Neuronal stem cell (in vitro differentiated cells): ENCODE results near the gene PRIMA1.

Source experiments
- DNase-seq: peaks from one replicate; pipeline ENCODE4 v3.0.0-alpha.2; 2013; ENCODE audit warnings: low spot score
- H2AFZ ChIP-seq: one replicate; pipeline ENCODE4 v1.6.1; 2013; ENCODE audit warnings: mild to moderate bottlenecking, low read length, inconsistent platforms
- H2AK5ac ChIP-seq: 2 replicates; pipeline ENCODE4 v1.6.1; 2013; ENCODE audit warnings: low read depth, mild to moderate bottlenecking, inconsistent platforms, low read length, moderate library complexity, mixed read lengths
- H2BK120ac ChIP-seq: 2 replicates; pipeline ENCODE4 v1.6.1; 2013; ENCODE audit warnings: low read depth, mild to moderate bottlenecking, inconsistent platforms, low read length, moderate library complexity, mixed read lengths
- H2BK12ac ChIP-seq: one replicate; pipeline ENCODE4 v1.6.1; 2013; ENCODE audit warnings: low read length, inconsistent platforms
- H2BK15ac ChIP-seq: 2 replicates; pipeline ENCODE4 v1.6.1; 2013; ENCODE audit warnings: mild to moderate bottlenecking, low read length, inconsistent platforms, mixed read lengths
- H2BK5ac ChIP-seq: one replicate; pipeline ENCODE4 v1.6.1; 2013; ENCODE audit warnings: inconsistent platforms, mild to moderate bottlenecking, low read length, moderate library complexity
- H3K14ac ChIP-seq: one replicate; pipeline ENCODE4 v1.6.1; 2013; ENCODE audit warnings: low read length, inconsistent platforms
- H3K18ac ChIP-seq: 2 replicates; pipeline ENCODE4 v1.6.1; 2013; ENCODE audit warnings: low read length, inconsistent platforms
- H3K23ac ChIP-seq: 2 replicates; pipeline ENCODE4 v1.6.1; 2013; ENCODE audit warnings: low read depth, mild to moderate bottlenecking, mixed read lengths, low read length, inconsistent platforms; ENCODE audit not compliant: poor library complexity
- H3K27ac ChIP-seq: replicated peaks from 3 replicates; pipeline ENCODE4 v1.5.1; 2013; ENCODE audit warnings: low read length, inconsistent platforms
- H3K27me3 ChIP-seq, 3 experiments: 2 replicates each; pipeline ENCODE4 v1.6.1; 2013; ENCODE audit warnings: low read length in 3 of 3, mild to moderate bottlenecking in 2 of 3, inconsistent platforms in 1 of 3, low read depth in 1 of 3, mixed read lengths in 1 of 3, moderate library complexity in 1 of 3; ENCODE audit not compliant: control insufficient read depth in 3 of 3, insufficient read depth in 3 of 3
- H3K36me3 ChIP-seq, 2 donors: replicated peaks in 1 of 2; 2 replicates each; pipeline ENCODE4 v1.6.1; 2013; ENCODE audit warnings: low read length in 2 of 2; ENCODE audit not compliant: control insufficient read depth in 2 of 2, insufficient read depth in 2 of 2
- H3K4ac ChIP-seq: 2 replicates; pipeline ENCODE4 v1.6.1; 2013; ENCODE audit warnings: inconsistent platforms, mild to moderate bottlenecking, low read length, moderate library complexity
- H3K4me1 ChIP-seq, 2 donors: 1 replicate in 1 of 2; 2 replicates in 1 of 2; pipeline ENCODE4 v1.6.1; 2013; ENCODE audit warnings: low read length in 2 of 2, low read depth in 1 of 2; ENCODE audit not compliant: control insufficient read depth in 2 of 2, insufficient read depth in 1 of 2
- H3K4me2 ChIP-seq: one replicate; pipeline ENCODE4 v1.6.1; 2013; ENCODE audit warnings: mild to moderate bottlenecking, low read length, inconsistent platforms; ENCODE audit not compliant: insufficient read depth, poor library complexity, severe bottlenecking
- H3K4me3 ChIP-seq, 2 donors: 2 replicates each; pipeline ENCODE4 v1.5.1; 2013; ENCODE audit warnings: low read length in 2 of 2, mild to moderate bottlenecking in 2 of 2, inconsistent platforms in 1 of 2, moderate library complexity in 1 of 2
- H3K79me1 ChIP-seq: one replicate; pipeline ENCODE4 v1.6.1; 2013; ENCODE audit warnings: low read depth, mild to moderate bottlenecking, inconsistent platforms, low read length, moderate library complexity
- H3K9ac ChIP-seq: one replicate; pipeline ENCODE4 v1.6.1; 2013; ENCODE audit warnings: mild to moderate bottlenecking, low read depth, low read length, inconsistent platforms; ENCODE audit not compliant: poor library complexity
- H3K9me3 ChIP-seq, 2 donors: replicated peaks in 1 of 2; 2 replicates each; pipeline versions ENCODE3 to v1.6.1; 2013; ENCODE audit warnings: low read length in 2 of 2, mild to moderate bottlenecking in 2 of 2, inconsistent platforms in 1 of 2, low read depth in 1 of 2, mixed read lengths in 1 of 2, moderate library complexity in 1 of 2; ENCODE audit not compliant: control insufficient read depth in 2 of 2, insufficient read depth in 1 of 2
- H4K8ac ChIP-seq: one replicate; pipeline ENCODE4 v1.6.1; 2013; ENCODE audit warnings: low read depth, mild to moderate bottlenecking, inconsistent platforms, low read length, moderate library complexity
- H4K91ac ChIP-seq: one replicate; pipeline ENCODE4 v1.6.1; 2013; ENCODE audit warnings: low read length, low read depth, mild to moderate bottlenecking, inconsistent platforms; ENCODE audit not compliant: poor library complexity
- WGBS, 2 donors: extraction: QIAGEN DNeasy Blood & Tissue Kit; methylation state at CpG; one replicate each; pipeline ENCODE4 v1.1.7; 2013; ENCODE audit warnings: missing lambda C conversion rate in 2 of 2, mixed read lengths in 1 of 2; ENCODE audit not compliant: insufficient read length in 2 of 2, insufficient replicate concordance in 1 of 2; ENCODE audit errors: extremely low coverage in 2 of 2; 5-methylcytosine and 5-hydroxymethylcytosine counted together

Gene PRIMA1

DNA sequence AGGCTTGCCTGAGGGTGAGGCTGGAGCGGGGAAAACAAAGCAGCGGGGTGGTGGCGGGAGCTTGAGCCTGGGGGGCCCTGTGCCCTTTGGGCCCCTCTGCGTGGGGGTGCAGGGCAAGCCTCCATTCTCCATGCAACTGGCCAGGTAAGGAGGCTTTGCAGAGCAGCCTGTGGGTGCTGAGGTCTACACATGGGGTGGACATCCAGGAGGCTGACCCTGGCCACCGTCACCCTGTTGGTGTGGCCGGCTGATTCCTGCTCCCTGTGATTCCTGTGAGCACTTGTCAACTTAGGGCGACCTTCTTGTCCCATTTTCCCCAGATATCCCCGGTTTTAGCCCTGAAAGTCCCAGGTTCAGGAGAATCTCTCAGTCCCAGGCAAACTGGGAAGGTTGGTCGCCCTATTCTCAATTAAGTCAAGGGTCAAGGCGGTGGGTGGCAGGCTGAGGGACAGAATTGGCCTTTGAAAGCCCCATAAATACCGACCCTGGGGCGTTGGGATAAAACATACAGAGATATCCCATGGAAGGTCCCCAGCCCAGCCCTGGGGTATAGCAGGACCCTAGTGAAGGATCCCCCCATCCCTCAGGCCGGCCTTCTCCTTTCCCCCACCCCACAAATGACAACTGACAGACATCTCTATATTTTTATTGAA is 70.5 kb downstream of the PRIMA1 start:
- Histone ChIP-seq H3K23ac (peak overlapping the region; percentile 47), H2AK5ac (peak overlapping the region; percentile 19), H3K27me3 (no peaks in the 10 kb centered on the region), H3K18ac (no peak overlapping the region), H2AFZ (no peak overlapping the region), H3K79me1 (no peaks in the 10 kb centered on the region), H2BK120ac (no peak overlapping the region), H3K4me1 (peaks cover 0 to 8% of the 10 kb centered on the region in 2 donors), H3K14ac (no peak overlapping the region), H2BK15ac (no peak overlapping the region), H3K9ac (no peak overlapping the region), H3K27ac (no peak overlapping the region), H3K4me3 (no peak overlapping the region), H3K9me3 (no peaks in the 10 kb centered on the region), H3K4ac (no peak overlapping the region), H4K91ac (no peak overlapping the region), H2BK5ac (no peak overlapping the region), H3K4me2 (no peak overlapping the region), H3K36me3 (peaks cover 0 to 3% of the 10 kb centered on the region in 2 donors), H2BK12ac (no peak overlapping the region), H4K8ac (no peak overlapping the region)
- WGBS, 2 donors = no CpG with 5 or more reads among the region's 13 CpGs
- no peak for DNase-seq

- DNase-seq = no peak
- H3K4ac ChIP-seq = no peak overlapping the region
Observed at GRCh38 chr14:93716746-93717667, 71.3 kb downstream of the PRIMA1 start.

GRCh38 chr14:93716002-93716745 is 72.1 kb downstream of the PRIMA1 start:
- no peak overlapping the region for H3K4me3 ChIP-seq
- no peak overlapping the region for H4K8ac ChIP-seq
- no peak overlapping the region for H3K9ac ChIP-seq
- no peaks in the 10 kb centered on the region for H3K36me3 ChIP-seq
- peak overlapping the region; percentile 85 for H2AK5ac ChIP-seq
- H2BK12ac ChIP-seq = no peak overlapping the region
- H3K4me2 ChIP-seq = no peak overlapping the region
- no peak overlapping the region for H3K23ac ChIP-seq
- peaks cover 0 to 14% of the 10 kb centered on the region in 2 donors for H3K4me1 ChIP-seq
- H2BK5ac ChIP-seq = peak overlapping the region; percentile 1
- H2AFZ ChIP-seq = no peak overlapping the region
- H3K27ac ChIP-seq = no peak overlapping the region
- H3K14ac ChIP-seq = no peak overlapping the region
- H3K79me1 ChIP-seq = no peaks in the 10 kb centered on the region
- H2BK15ac ChIP-seq = peak overlapping the region; percentile 45
- H2BK120ac ChIP-seq = peak overlapping the region; percentile 38
- no peak for DNase-seq
- H3K4ac ChIP-seq = no peak overlapping the region
- peak overlapping the region; percentile 49 for H3K18ac ChIP-seq
- no peaks in the 10 kb centered on the region for H3K9me3 ChIP-seq
- H4K91ac ChIP-seq = peak overlapping the region; percentile 60
- H3K27me3 ChIP-seq = no peaks in the 10 kb centered on the region
- WGBS, 2 donors = no CpG with 5 or more reads among the region's 8 CpGs

More at GRCh38 chr14:93716746-93717667, 71.3 kb downstream of the PRIMA1 start:
- Histone ChIP-seq H2BK15ac (peak overlapping the region; percentile 35), H2AK5ac (peak overlapping the region; percentile 85), H3K18ac (peak overlapping the region; percentile 15), H3K4me1 (peaks cover 0 to 14% of the 10 kb centered on the region in 2 donors), H4K91ac (no peak overlapping the region), H2AFZ (no peak overlapping the region), H3K9me3 (no peaks in the 10 kb centered on the region), H2BK5ac (peak overlapping the region; percentile 1), H3K4me2 (no peak overlapping the region), H3K79me1 (no peaks in the 10 kb centered on the region), H4K8ac (no peak overlapping the region), H3K14ac (no peak overlapping the region), H3K27ac (no peak overlapping the region), H3K27me3 (no peaks in the 10 kb centered on the region), H3K36me3 (no peaks in the 10 kb centered on the region), H3K9ac (no peak overlapping the region), H2BK120ac (no peak overlapping the region), H3K23ac (peak overlapping the region; percentile 47), H2BK12ac (no peak overlapping the region), H3K4me3 (no peak overlapping the region)
- no CpG with 5 or more reads among the region's 14 CpGs for WGBS, 2 donors
